Measurements from ENCODE around the gene RNF138. TPM values are rescaled to one million over a fixed set of nuclear protein-coding genes. Genes with fewer than 3 reads are reported as not detected.
"Not testable (repeated sequence)": the region's sequence is repeated elsewhere in the genome, so short reads cannot be mapped to it uniquely, and the experiment has no call there.

The RNF138 gene
- 8.6 TPM for total RNA-seq
- long read RNA-seq, transcript RNF138-202 (8 exons, 3,570 nt): major isoform, 7 of 13 reads
- long read RNA-seq, partial matches to known transcripts: 3 of 13 reads
- long read RNA-seq, other reads (novel, unspliced or antisense): 2 of 13 reads

- intact Hi-C loops (cut with DNase I): loop anchor here (2.0 to 10.0 kb wide), 3 partner anchors 73 to 333 kb away; partner anchors contain the start of genes RNF125 and TRAPPC8
- peak; percentile 94 for DNase-seq (ENCODE audit: low spot score)
Measured at GRCh38 chr18:32091724-32092421, at the start of gene RNF138. Gene RNF138, plus strand, starts transcription at chr18:32091874. Its CDS starts 903 bp downstream, at chr18:32092777.

GRCh38 chr18:32042337-32042736, 49.3 kb upstream of the RNF138 start:
- no peak for DNase-seq (ENCODE audit: low spot score)
- intact Hi-C loops (cut with DNase I): no loop called here

GRCh38 chr18:32048507-32049091, 43.1 kb upstream of the RNF138 start:
- intact Hi-C loops (cut with DNase I): no loop called here
- DNase-seq (ENCODE audit: low spot score): no peak

GRCh38 chr18:32049393-32050171, 42.1 kb upstream of the RNF138 start:
- DNase-seq (ENCODE audit: low spot score): peak; percentile 79
- intact Hi-C loops (cut with DNase I): no loop called here

- no peak for DNase-seq (ENCODE audit: low spot score)
- intact Hi-C loops (cut with DNase I): no loop called here
Measured at GRCh38 chr18:32056613-32057358, 34.9 kb upstream of the RNF138 start.

- intact Hi-C loops (cut with DNase I): no loop called here
- no peak for DNase-seq (ENCODE audit: low spot score)
Measured at GRCh38 chr18:32057624-32058165, 34.0 kb upstream of the RNF138 start.

GRCh38 chr18:32060026-32060425, 31.6 kb upstream of the RNF138 start:
- DNase-seq (ENCODE audit: low spot score): no peak
- intact Hi-C loops (cut with DNase I): no loop called here

- no peak for DNase-seq (ENCODE audit: low spot score)
- intact Hi-C loops (cut with DNase I): no loop called here
Measured at GRCh38 chr18:32067375-32068167, 24.1 kb upstream of the RNF138 start.

- DNase-seq (ENCODE audit: low spot score): no peak
- intact Hi-C loops (cut with DNase I): no loop called here
Measured at GRCh38 chr18:32072321-32072720, 19.4 kb upstream of the RNF138 start.

- DNase-seq (ENCODE audit: low spot score): no peak
- intact Hi-C loops (cut with DNase I): no loop called here
Measured at GRCh38 chr18:32074206-32074605, 17.5 kb upstream of the RNF138 start.

- intact Hi-C loops (cut with DNase I): no loop called here
- DNase-seq (ENCODE audit: low spot score): no peak
Measured at GRCh38 chr18:32078845-32079244, 12.8 kb upstream of the RNF138 start.

- intact Hi-C loops (cut with DNase I): loop anchor here (10.0 kb wide), 1 partner anchor 97 kb away; no protein-coding TSS in a partner anchor
- no peak for DNase-seq (ENCODE audit: low spot score)
Measured at GRCh38 chr18:32081881-32082280, 9.8 kb upstream of the RNF138 start.

GRCh38 chr18:32083781-32084180, 7.9 kb upstream of the RNF138 start:
- intact Hi-C loops (cut with DNase I): loop anchor here (10.0 kb wide), 1 partner anchor 99 kb away; no protein-coding TSS in a partner anchor
- no peak for DNase-seq (ENCODE audit: low spot score)

GRCh38 chr18:32086881-32087280, 4.8 kb upstream of the RNF138 start:
- intact Hi-C loops (cut with DNase I): loop anchor here (10.0 kb wide), 1 partner anchor 102 kb away; no protein-coding TSS in a partner anchor
- no peak for DNase-seq (ENCODE audit: low spot score)

GRCh38 chr18:32090831-32091230, 843 bp upstream of the RNF138 start:
- intact Hi-C loops (cut with DNase I): loop anchor here (5.0 to 10.0 kb wide), 2 partner anchors 149 to 334 kb away; partner anchors contain the start of gene TRAPPC8
- not testable (repeated sequence) for DNase-seq (ENCODE audit: low spot score)

- DNase-seq (ENCODE audit: low spot score): no peak
- intact Hi-C loops (cut with DNase I): loop anchor here (5.0 to 10.0 kb wide), 2 partner anchors 149 to 333 kb away; partner anchors contain the start of gene TRAPPC8
Measured at GRCh38 chr18:32091325-32091723, 350 bp upstream of the RNF138 start.

- intact Hi-C loops (cut with DNase I): loop anchor here (2.0 to 10.0 kb wide), 3 partner anchors 74 to 332 kb away; partner anchors contain the start of genes RNF125 and TRAPPC8
- DNase-seq (ENCODE audit: low spot score): peak; percentile 100
Measured at GRCh38 chr18:32092422-32093101, 888 bp downstream of the RNF138 start.

Data from cardiac septum (tissue), 1 donor.